HG02943 (cell line): ENCODE data around the gene SP100.
"Not testable (repeated sequence)": the region's sequence is repeated elsewhere in the genome, so short reads cannot be mapped to it uniquely, and the experiment has no call there.

Experiments
- ATAC-seq: cut with Tn5 transposase; IDR thresholded peaks from one replicate; pipeline ENCODE4 v1.9.1; 2021; ENCODE audit warnings: mild to moderate bottlenecking, low read depth, moderate library complexity; ENCODE audit not compliant: unreplicated experiment

The SP100 gene

GRCh38 chr2:230416061-230416721, at the start of gene SP100:
SP100 (plus strand) TSS chr2:230416201; CDS start chr2:230416297, 96 bp downstream.
- peak; percentile 74 for ATAC-seq

- ATAC-seq: no peak
Observed at GRCh38 chr2:230382108-230382507, 33.9 kb upstream of the SP100 start.

GRCh38 chr2:230383453-230383852, 32.5 kb upstream of the SP100 start:
- ATAC-seq: no peak

- ATAC-seq: no peak
Observed at GRCh38 chr2:230384986-230385385, 31.0 kb upstream of the SP100 start.

- no peak for ATAC-seq
Observed at GRCh38 chr2:230394301-230394700, 21.7 kb upstream of the SP100 start.

GRCh38 chr2:230398698-230399097, 17.3 kb upstream of the SP100 start:
- not testable (repeated sequence) for ATAC-seq

- ATAC-seq: no peak
Observed at GRCh38 chr2:230400041-230400440, 16.0 kb upstream of the SP100 start.

- no peak for ATAC-seq
Observed at GRCh38 chr2:230400454-230400853, 15.5 kb upstream of the SP100 start.

- not testable (repeated sequence) for ATAC-seq
Observed at GRCh38 chr2:230401026-230401425, 15.0 kb upstream of the SP100 start.

- no peak for ATAC-seq
Observed at GRCh38 chr2:230403746-230404145, 12.3 kb upstream of the SP100 start.

GRCh38 chr2:230405824-230406223, 10.2 kb upstream of the SP100 start:
- no peak for ATAC-seq

- no peak for ATAC-seq
Observed at GRCh38 chr2:230408244-230408842, 7.7 kb upstream of the SP100 start.

GRCh38 chr2:230409316-230409715, 6.7 kb upstream of the SP100 start:
- not testable (repeated sequence) for ATAC-seq

GRCh38 chr2:230410263-230410662, 5.7 kb upstream of the SP100 start:
- ATAC-seq: no peak

GRCh38 chr2:230410861-230411569, 5.0 kb upstream of the SP100 start:
- ATAC-seq: no peak

GRCh38 chr2:230411570-230412370, 4.2 kb upstream of the SP100 start:
- no peak for ATAC-seq

- no peak for ATAC-seq
Observed at GRCh38 chr2:230412371-230412711, 3.7 kb upstream of the SP100 start.

GRCh38 chr2:230412846-230413245, 3.2 kb upstream of the SP100 start:
- ATAC-seq: no peak

GRCh38 chr2:230413479-230413878, 2.5 kb upstream of the SP100 start:
- ATAC-seq: no peak

GRCh38 chr2:230414302-230414701, 1.7 kb upstream of the SP100 start:
- no peak for ATAC-seq

- no peak for ATAC-seq
Observed at GRCh38 chr2:230417436-230417835, 1.4 kb downstream of the SP100 start.
